HL-60 (cell line): ENCODE data around the gene LRRC73.
A peak's percentile ranks its signal among the peaks of the same experiment; 100 is the strongest.

Source experiments
- DNase-seq, 2 experiments: peaks; one replicate each; pipeline ENCODE4 v3.0.0-alpha.2; 2010 to 2020; ENCODE audit warnings: low read depth in 1 of 2, low spot score in 1 of 2
- H3K27ac ChIP-seq: fragments of 250-450 bp; sonication (Bioruptor Pico); replicated peaks from 2 replicates; pipeline ENCODE4 v1.5.1; 2020; ENCODE audit warnings: mild to moderate bottlenecking, moderate library complexity
- H3K27me3 ChIP-seq: fragments of 250-450 bp; sonication (Bioruptor Pico); 2 replicates; pipeline ENCODE4 v1.5.1; 2021; ENCODE audit warnings: mild to moderate bottlenecking, moderate library complexity; ENCODE audit not compliant: insufficient read depth, poor library complexity, severe bottlenecking
- H3K4me3 ChIP-seq: replicated peaks from 2 replicates; pipeline ENCODE4 v1.5.1; 2011; ENCODE audit warnings: mild to moderate bottlenecking, control low read depth, low read length; ENCODE audit not compliant: insufficient read depth
- CTCF ChIP-seq: IDR thresholded peaks from one replicate; pipeline ENCODE4 v1.5.1; 2011; ENCODE audit warnings: low read length, control low read depth, inconsistent platforms; ENCODE audit not compliant: insufficient read depth
- GABPA ChIP-seq: IDR thresholded peaks from 2 replicates; pipeline ENCODE4 v1.6.1; 2012; ENCODE audit warnings: low read depth
- POLR2AphosphoS5 ChIP-seq: IDR thresholded peaks from 2 replicates; pipeline ENCODE4 v1.6.1; 2012; ENCODE audit warnings: low read depth
- REST ChIP-seq: IDR thresholded peaks from 2 replicates; pipeline ENCODE4 v1.6.1; 2012; ENCODE audit warnings: low read depth; ENCODE audit not compliant: insufficient replicate concordance
- SPI1 ChIP-seq: IDR thresholded peaks from 2 replicates; pipeline ENCODE4 v1.6.1; 2012; ENCODE audit warnings: low read depth, mild to moderate bottlenecking, borderline replicate concordance

Gene LRRC73

GRCh38 chr6:43496370-43497128, 13.6 kb downstream of the LRRC73 start:
- TF ChIP-seq POLR2AphosphoS5 (no peak), REST (no peak), CTCF (no peak), SPI1 (no peak), GABPA (no peak)
- Histone ChIP-seq H3K27me3 (no peaks in the 10 kb centered on the region), H3K27ac (no peak overlapping the region), H3K4me3 (no peak overlapping the region)
- no peak for DNase-seq

DNA sequence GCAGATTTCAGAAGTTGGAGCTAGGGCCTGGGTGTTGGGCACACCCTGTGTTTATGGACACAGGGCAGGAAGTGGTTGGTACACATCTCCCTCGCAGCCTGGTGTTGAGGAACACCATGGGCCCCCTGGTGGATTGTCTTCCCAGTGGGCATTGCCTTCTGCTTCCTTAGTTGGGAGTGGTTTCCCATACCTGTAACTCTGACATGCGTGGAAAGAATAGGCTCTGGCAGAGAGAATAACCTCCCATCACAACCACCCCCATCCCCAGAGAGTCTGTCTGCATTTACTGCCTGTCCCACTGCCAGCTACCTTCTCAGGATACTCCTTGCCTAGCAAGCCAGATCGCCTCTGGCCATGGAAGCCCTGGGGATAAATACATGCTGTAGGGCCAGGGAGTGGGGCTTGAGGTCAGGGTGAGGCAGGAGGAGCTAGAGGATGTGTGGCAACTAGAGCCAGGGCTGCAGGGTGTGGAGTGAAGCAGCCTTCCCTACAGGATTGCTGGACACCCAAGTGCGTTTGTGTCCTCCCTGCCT, 14.7 kb downstream of the LRRC73 start:
- peak in 1 of 2 experiments; percentile 35 for DNase-seq
- Histone ChIP-seq H3K27me3 (no peaks in the 10 kb centered on the region), H3K4me3 (no peak overlapping the region), H3K27ac (no peak overlapping the region)
- TF ChIP-seq REST, result no peak
- TF ChIP-seq CTCF, result no peak
- peak; percentile 13; the same call in 1 of the 2 replicates for TF ChIP-seq SPI1
- TF ChIP-seq GABPA, result no peak
- no peak for TF ChIP-seq POLR2AphosphoS5

GRCh38 chr6:43494766-43495165, 15.4 kb downstream of the LRRC73 start:
- Histone ChIP-seq H3K27me3 (no peaks in the 10 kb centered on the region), H3K4me3 (no peak overlapping the region), H3K27ac (no peak overlapping the region)
- TF ChIP-seq REST (no peak), POLR2AphosphoS5 (no peak), GABPA (no peak), CTCF (no peak), SPI1 (no peak)
- no peak for DNase-seq
